Adrenal gland (tissue), 12 donors: ENCODE results near the gene SPG7. TPM values are rescaled to one million over a fixed set of nuclear protein-coding genes. Genes with fewer than 3 reads are reported as not detected.

Experiments
- DNase-seq, 7 donors: peaks; one replicate each; pipeline ENCODE4 v3.0.0-alpha.2; 2019 to 2020
- H3K27ac ChIP-seq, 5 donors: fragments of 200-600 bp; sonication (generic) in 4 of 5; 1 replicate in 3 of 5; 2 replicates in 2 of 5; pipeline versions ENCODE4 v1.5.1 to v1.8.0; 2016 to 2020; ENCODE audit warnings: mild to moderate bottlenecking in 1 of 5
- H3K27me3 ChIP-seq: fragments of 200-600 bp; 2 replicates; pipeline ENCODE4 v1.8.0; 2021
- H3K36me3 ChIP-seq, 2 donors: fragments of 200-600 bp; replicated peaks in 1 of 2; 1 replicate in 1 of 2; 2 replicates in 1 of 2; pipeline versions ENCODE4 v1.5.1 to v1.8.0; 2018 to 2022
- H3K4me1 ChIP-seq, 2 donors: fragments of 200-600 bp; replicated peaks in 1 of 2; 1 replicate in 1 of 2; 2 replicates in 1 of 2; pipeline versions ENCODE4 v1.5.1 to v1.8.0; 2018 to 2021
- H3K4me3 ChIP-seq, 4 donors: fragments of 200-600 bp; sonication (generic) in 3 of 4; one replicate each; pipeline ENCODE4 v1.5.1; 2016 to 2018
- H3K9me3 ChIP-seq, 3 donors: fragments of 200-600 bp; sonication (generic) in 1 of 3; replicated peaks in 1 of 3; 1 replicate in 2 of 3; 2 replicates in 1 of 3; pipeline versions ENCODE4 v1.5.1 to v1.8.0; 2016 to 2021
- POLR2A ChIP-seq, 2 donors: fragments of 450-650 bp; IDR thresholded peaks; one replicate each; pipeline ENCODE4 v1.6.1; 2017; ENCODE audit warnings: antibody characterized with exemption in 2 of 2, mild to moderate bottlenecking in 2 of 2, moderate library complexity in 1 of 2
- WGBS, 4 donors: extraction: QIAGEN DNeasy Blood & Tissue Kit in 2 of 4; methylation state at CpG; one replicate each; pipeline versions ENCODE4 v1.1.5 to v1.1.7; 2013 to 2017; 5-methylcytosine and 5-hydroxymethylcytosine counted together
- intact Hi-C, 2 donors: fragments of 100-400 bp; cut with DNase I; formaldehyde crosslinking; loops; one replicate each; pipeline versions ENCODE4 v1.14.1 to v1.15.0; 2022 to 2023
- polyA plus RNA-seq, 3 donors: library from polyadenylated mRNA; stranded (reverse); fragments of 200-250 nt in 2 of 3; fragments of 350-450 nt in 1 of 3; fragmentation: Illumina TruSeq in 1 of 3; extraction: RNeasy Lipid Tissue Mini Kit (QIAGEN cat#74804) in 1 of 3; gene quantifications; one replicate each; pipeline ENCODE4 v1.2.3, GENCODE V29; 2013 to 2014
- total RNA-seq, 9 donors: library from RNA; depleted of rRNA in 4 of 9; stranded (reverse); fragments of >200 nt in 4 of 9; fragments of 120-200 nt in 1 of 9; fragmentation: NEBNext Ultra II Directional in 1 of 9; extraction: Animal tissue kit (Norgen Biotek cat#: 25700) in 1 of 9; gene quantifications; one replicate each; pipeline versions ENCODE4 v1.1.0 to v1.2.4, GENCODE V29; 2013 to 2023
- TF ChIP-seq, protein P1 (sequence below), 6 experiments: fragments of 450-650 bp in 4 of 6; fragments of 200-600 bp in 2 of 6; sonication (generic) in 1 of 6; IDR thresholded peaks; 1 replicate in 5 of 6; 2 replicates in 1 of 6; pipeline versions ENCODE4 v1.5.1 to v1.8.0; 2016 to 2021; ENCODE audit warnings: antibody characterized with exemption in 6 of 6, mild to moderate bottlenecking in 2 of 6, moderate library complexity in 1 of 6
- donor health status: healthy with polysubstance abuse.
- donor health status: Bipolar disorder and iron deficiency.
- donor health status: DM: yes; HTN: yes; CAD: no.
- donor health status: DM: no; HTN: no; CAD: no.
- donor health status: DM: no; HTN: no; CAD: no.
- donor health status: DM: yes; HTN: yes; CAD: no.

The SPG7 gene
- total and polyA plus RNA-seq, 12 donors, result 57.1 to 250 (median 142) TPM

DNA sequence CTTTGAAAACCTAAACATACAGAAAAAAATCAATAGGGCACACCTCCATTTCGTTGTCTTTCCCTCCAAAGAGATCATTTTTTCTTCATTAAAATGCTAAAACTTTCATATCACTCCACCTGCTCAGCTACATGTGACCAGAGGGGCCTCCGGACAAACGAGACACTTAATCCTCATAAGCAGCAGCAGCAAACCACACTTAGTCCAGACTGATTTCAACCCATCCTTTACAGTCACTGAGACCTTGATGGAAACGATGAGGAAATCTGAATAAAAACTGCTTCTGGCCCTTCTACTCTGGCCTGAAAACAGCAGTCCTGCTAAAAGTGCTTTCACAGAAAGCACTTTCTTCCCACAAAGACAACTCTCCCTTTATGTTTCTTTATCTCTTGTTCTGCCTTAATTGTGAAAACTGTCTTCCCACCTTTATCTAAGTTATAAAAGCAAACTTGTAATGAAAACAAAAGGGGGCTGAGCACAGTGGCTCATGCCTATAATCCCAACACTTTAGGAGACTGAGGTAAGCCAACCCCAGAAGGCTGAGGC, 22.4 kb upstream of the SPG7 start:
- H3K27ac ChIP-seq, result peak overlapping the region in 3 of 5 donors; percentile 13 to 54 (median 49)
- intact Hi-C loops, result loop anchor here in 1 of 2 donors (10.0 kb wide), 1 partner anchor 81 kb away; no protein-coding TSS in a partner anchor
- no peaks in the 10 kb centered on the region for H3K9me3 ChIP-seq
- H3K36me3 ChIP-seq, result no peaks in the 10 kb centered on the region
- H3K27me3 ChIP-seq, result no peaks in the 10 kb centered on the region
- H3K4me1 ChIP-seq, result peaks cover 38 to 78% of the 10 kb centered on the region in 2 donors
- DNase-seq, result no peak
- WGBS, 4 donors, result 26 to 31% (median 29%) methylated on average over 4 of the region's 4 CpGs
- no peak for TF ChIP-seq POLR2A (IDR thresholded peaks at IDR 0.05)
- TF ChIP-seq, protein P1, sequence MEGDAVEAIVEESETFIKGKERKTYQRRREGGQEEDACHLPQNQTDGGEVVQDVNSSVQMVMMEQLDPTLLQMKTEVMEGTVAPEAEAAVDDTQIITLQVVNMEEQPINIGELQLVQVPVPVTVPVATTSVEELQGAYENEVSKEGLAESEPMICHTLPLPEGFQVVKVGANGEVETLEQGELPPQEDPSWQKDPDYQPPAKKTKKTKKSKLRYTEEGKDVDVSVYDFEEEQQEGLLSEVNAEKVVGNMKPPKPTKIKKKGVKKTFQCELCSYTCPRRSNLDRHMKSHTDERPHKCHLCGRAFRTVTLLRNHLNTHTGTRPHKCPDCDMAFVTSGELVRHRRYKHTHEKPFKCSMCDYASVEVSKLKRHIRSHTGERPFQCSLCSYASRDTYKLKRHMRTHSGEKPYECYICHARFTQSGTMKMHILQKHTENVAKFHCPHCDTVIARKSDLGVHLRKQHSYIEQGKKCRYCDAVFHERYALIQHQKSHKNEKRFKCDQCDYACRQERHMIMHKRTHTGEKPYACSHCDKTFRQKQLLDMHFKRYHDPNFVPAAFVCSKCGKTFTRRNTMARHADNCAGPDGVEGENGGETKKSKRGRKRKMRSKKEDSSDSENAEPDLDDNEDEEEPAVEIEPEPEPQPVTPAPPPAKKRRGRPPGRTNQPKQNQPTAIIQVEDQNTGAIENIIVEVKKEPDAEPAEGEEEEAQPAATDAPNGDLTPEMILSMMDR (IDR thresholded peaks at IDR 0.05), result no peak
- H3K4me3 ChIP-seq, result no peak overlapping the region

DNA sequence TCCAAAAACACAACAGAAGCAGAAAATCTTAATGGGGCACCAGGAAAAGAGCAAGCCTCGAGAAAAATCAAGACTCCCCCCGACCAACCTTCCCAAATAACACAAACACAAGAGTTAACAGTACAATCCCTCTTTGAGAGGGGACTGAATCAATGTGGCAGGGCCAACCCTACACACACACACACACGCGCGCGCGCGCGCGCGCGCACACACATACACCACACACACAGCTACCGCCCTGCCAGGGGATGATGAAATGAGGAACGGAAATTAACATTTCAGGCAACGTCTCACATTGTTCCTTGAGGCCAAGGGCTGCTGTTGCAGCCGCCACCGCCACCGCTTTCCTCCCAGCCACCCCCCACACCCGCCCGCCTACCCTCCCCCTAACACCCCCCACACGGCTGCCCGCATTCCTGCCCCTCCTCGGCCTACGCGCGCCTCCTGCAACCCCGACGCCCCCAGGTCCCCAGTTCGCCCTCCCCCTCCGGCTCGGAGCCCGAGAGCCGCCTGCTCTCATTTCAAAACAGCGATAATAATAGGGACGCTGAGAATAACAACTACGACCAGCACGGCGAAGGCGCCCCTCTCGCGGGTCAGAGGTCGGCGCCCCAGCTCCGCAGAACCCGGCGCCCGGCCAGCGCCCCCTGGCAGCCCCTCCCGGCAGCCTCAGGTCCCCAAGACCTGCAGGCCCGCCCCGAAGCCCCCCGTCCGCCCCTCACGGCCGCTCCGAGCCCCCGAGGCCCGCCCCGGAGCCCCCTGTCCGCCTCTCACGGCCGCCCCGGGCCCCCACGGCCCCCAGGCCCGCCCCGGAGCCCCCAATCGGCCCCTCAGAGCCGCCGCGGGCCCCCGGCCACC, 18.9 kb upstream of the SPG7 start:
- intact Hi-C loops, result loop anchor here in 1 of 2 donors (10.0 kb wide), 1 partner anchor 84 kb away; no protein-coding TSS in a partner anchor

DNA sequence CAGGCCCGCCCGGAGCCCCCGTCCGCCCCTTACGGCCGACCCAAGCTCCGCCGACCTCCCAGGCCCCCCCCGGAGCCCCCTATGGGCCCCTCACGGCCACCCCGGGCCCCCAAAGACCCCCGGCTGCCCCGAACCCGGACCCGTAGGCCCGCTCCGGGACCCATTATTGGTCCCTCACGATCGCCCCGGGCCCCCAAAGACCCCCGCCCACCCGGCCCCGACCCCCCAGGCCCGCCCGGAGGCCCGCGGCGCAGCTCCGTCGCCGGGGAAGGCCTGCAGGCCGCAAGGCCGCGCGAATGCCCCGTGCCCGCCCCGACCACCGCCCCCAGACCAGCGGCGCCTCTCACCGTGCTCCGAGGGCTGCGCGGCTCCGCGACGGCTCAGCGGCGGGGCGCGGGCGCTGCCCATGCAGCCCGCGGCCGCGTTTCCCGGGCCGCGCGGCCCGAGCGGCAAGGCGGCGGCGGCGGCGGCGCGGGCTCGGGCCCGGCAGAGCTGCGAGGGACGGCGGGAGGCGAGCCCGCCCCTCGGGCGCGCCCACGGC, 18.2 kb upstream of the SPG7 start:
- 1% methylated on average over 58 to 81 of the region's 81 CpGs; no CpG with 5 or more reads in 2 of the 4 donors for WGBS, 4 donors
- TF ChIP-seq, protein P1 (IDR thresholded peaks at IDR 0.05), result no peak
- TF ChIP-seq POLR2A (IDR thresholded peaks at IDR 0.05), result no peak
- Histone ChIP-seq H3K9me3 (no peaks in the 10 kb centered on the region), H3K27me3 (no peaks in the 10 kb centered on the region), H3K4me1 (peaks cover 29 to 52% of the 10 kb centered on the region in 2 donors), H3K27ac (peak overlapping the region; percentile 33 to 100 (median 96)), H3K36me3 (no peaks in the 10 kb centered on the region), H3K4me3 (peak overlapping the region in 2 of 4 donors; percentile 61 to 97)
- DNase-seq, result peak in 1 of 7 donors; percentile 42
- intact Hi-C loops, result loop anchor here in 1 of 2 donors (10.0 kb wide), 1 partner anchor 85 kb away; no protein-coding TSS in a partner anchor

More for the DNA sequence above, 18.9 kb upstream of the SPG7 start:
- DNase-seq, result peak; percentile 79 to 96 (median 92)
- Histone ChIP-seq H3K4me1 (peaks cover 36 to 59% of the 10 kb centered on the region in 2 donors), H3K4me3 (peak overlapping the region in 2 of 4 donors; percentile 61 to 97), H3K27ac (peak overlapping the region; percentile 55 to 100 (median 96)), H3K36me3 (no peaks in the 10 kb centered on the region), H3K27me3 (no peaks in the 10 kb centered on the region), H3K9me3 (no peaks in the 10 kb centered on the region)
- TF ChIP-seq, protein P1 (IDR thresholded peaks at IDR 0.05), result peak in 5 of 6 experiments; percentile 20 to 63 (median 56)
- TF ChIP-seq POLR2A (IDR thresholded peaks at IDR 0.05), result peak in 1 of 2 donors; percentile 72
- 0 to 2% (median 1%) methylated on average over 5 to 71 of the region's 71 CpGs for WGBS, 4 donors
